Upper lobe of left lung (tissue), 4 donors: Measurements from ENCODE around the gene SRSF11.
"Not testable (repeated sequence)": the region's sequence is repeated elsewhere in the genome, so short reads cannot be mapped to it uniquely, and the experiment has no call there.

Experiments used
- POLR2A ChIP-seq, 4 donors: fragments of 450-650 bp; IDR thresholded peaks; one replicate each; pipeline ENCODE4 v1.5.1; 2016 to 2017; ENCODE audit warnings: antibody characterized with exemption in 4 of 4, mild to moderate bottlenecking in 2 of 4
- POLR2AphosphoS5 ChIP-seq, 2 donors: sonication (generic); formaldehyde crosslinking; IDR thresholded peaks; one replicate each; pipeline ENCODE4 v1.5.1; 2017; ENCODE audit warnings: antibody characterized with exemption in 2 of 2
- TF ChIP-seq, protein P1 (sequence below), 6 experiments: fragments of 450-650 bp in 4 of 6; fragments of 200-600 bp in 2 of 6; sonication (generic) in 2 of 6; IDR thresholded peaks; one replicate each; pipeline ENCODE4 v1.5.1; 2016 to 2019; ENCODE audit warnings: antibody characterized with exemption in 6 of 6

DNA sequence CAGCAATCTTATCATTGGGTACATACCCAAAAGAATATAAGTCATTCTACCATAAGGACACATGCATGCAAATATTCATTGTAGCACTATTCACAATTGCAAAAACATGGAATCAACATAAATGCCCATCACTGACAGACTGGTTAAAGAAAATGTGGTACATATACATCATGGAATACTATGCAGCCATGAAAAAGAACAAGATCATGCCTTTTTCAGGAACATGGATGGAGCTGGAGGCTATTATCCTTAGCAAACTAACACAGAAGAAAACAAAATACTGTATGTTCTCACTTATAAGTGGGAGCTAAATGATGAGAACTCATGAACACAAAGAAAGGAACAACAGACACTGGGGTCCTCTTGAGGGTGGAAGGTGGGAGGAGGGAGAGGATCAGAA is 28.7 kb upstream of the SRSF11 start:
- TF ChIP-seq, protein P1, sequence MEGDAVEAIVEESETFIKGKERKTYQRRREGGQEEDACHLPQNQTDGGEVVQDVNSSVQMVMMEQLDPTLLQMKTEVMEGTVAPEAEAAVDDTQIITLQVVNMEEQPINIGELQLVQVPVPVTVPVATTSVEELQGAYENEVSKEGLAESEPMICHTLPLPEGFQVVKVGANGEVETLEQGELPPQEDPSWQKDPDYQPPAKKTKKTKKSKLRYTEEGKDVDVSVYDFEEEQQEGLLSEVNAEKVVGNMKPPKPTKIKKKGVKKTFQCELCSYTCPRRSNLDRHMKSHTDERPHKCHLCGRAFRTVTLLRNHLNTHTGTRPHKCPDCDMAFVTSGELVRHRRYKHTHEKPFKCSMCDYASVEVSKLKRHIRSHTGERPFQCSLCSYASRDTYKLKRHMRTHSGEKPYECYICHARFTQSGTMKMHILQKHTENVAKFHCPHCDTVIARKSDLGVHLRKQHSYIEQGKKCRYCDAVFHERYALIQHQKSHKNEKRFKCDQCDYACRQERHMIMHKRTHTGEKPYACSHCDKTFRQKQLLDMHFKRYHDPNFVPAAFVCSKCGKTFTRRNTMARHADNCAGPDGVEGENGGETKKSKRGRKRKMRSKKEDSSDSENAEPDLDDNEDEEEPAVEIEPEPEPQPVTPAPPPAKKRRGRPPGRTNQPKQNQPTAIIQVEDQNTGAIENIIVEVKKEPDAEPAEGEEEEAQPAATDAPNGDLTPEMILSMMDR (IDR thresholded peaks at IDR 0.05), result not testable (repeated sequence)
- TF ChIP-seq POLR2A, POLR2AphosphoS5 (IDR thresholded peaks at IDR 0.05): not testable (repeated sequence)
